ENCODE results near the gene MACROD2. TPM values are rescaled to one million over a fixed set of nuclear protein-coding genes. Genes with fewer than 3 reads are reported as not detected.

Gene MACROD2
- polyA plus RNA-seq, 10 donors = 2.4 to 5.0 (median 3.6) TPM

GRCh38 chr20:15256676-15257568, 1261.6 kb downstream of the MACROD2 start:
- peak in 2 of 3 donors; percentile 30 to 70 for DNase-seq

GRCh38 chr20:15257569-15257870, 1262.2 kb downstream of the MACROD2 start:
- DNase-seq = no peak

- peak in 1 of 3 donors; percentile 59 for DNase-seq
Measured at GRCh38 chr20:15265581-15266309, 1270.4 kb downstream of the MACROD2 start.

- DNase-seq = no peak
Measured at GRCh38 chr20:15267935-15268334, 1272.6 kb downstream of the MACROD2 start.

GRCh38 chr20:15278041-15278440, 1282.7 kb downstream of the MACROD2 start:
- DNase-seq = no peak

- DNase-seq = no peak
Measured at GRCh38 chr20:15287329-15287728, 1292.0 kb downstream of the MACROD2 start.

- DNase-seq = no peak
Measured at GRCh38 chr20:15288106-15288505, 1292.8 kb downstream of the MACROD2 start.

GRCh38 chr20:15289337-15289736, 1294.0 kb downstream of the MACROD2 start:
- no peak for DNase-seq

- DNase-seq = no peak
Measured at GRCh38 chr20:15292405-15292804, 1297.1 kb downstream of the MACROD2 start.

- no peak for DNase-seq
Measured at GRCh38 chr20:15296422-15296821, 1301.1 kb downstream of the MACROD2 start.

- no peak for DNase-seq
Measured at GRCh38 chr20:15297059-15297875, 1302.0 kb downstream of the MACROD2 start.

GRCh38 chr20:15302075-15302474, 1306.8 kb downstream of the MACROD2 start:
- DNase-seq = peak in 1 of 3 donors; percentile 17

- DNase-seq = no peak
Measured at GRCh38 chr20:15310361-15310760, 1315.0 kb downstream of the MACROD2 start.

- no peak for DNase-seq
Measured at GRCh38 chr20:15316556-15316955, 1321.2 kb downstream of the MACROD2 start.

- no peak for DNase-seq
Measured at GRCh38 chr20:15317546-15318232, 1322.4 kb downstream of the MACROD2 start.

- DNase-seq = no peak
Measured at GRCh38 chr20:15318682-15319081, 1323.4 kb downstream of the MACROD2 start.

GRCh38 chr20:15319439-15319838, 1324.1 kb downstream of the MACROD2 start:
- no peak for DNase-seq

GRCh38 chr20:15320941-15321340, 1325.6 kb downstream of the MACROD2 start:
- DNase-seq = no peak

- no peak for DNase-seq
Measured at GRCh38 chr20:15327123-15327522, 1331.8 kb downstream of the MACROD2 start.

- no peak for DNase-seq
Measured at GRCh38 chr20:15328084-15328483, 1332.8 kb downstream of the MACROD2 start.

- DNase-seq = no peak
Measured at GRCh38 chr20:15332711-15333160, 1337.4 kb downstream of the MACROD2 start.

GRCh38 chr20:15333170-15333569, 1337.9 kb downstream of the MACROD2 start:
- DNase-seq = no peak

Data from muscle of back (tissue), 11 donors.